ENCODE data around the gene PIF1. TPM values are rescaled to one million over a fixed set of nuclear protein-coding genes. Genes with fewer than 3 reads are reported as not detected.

PIF1 gene
- total RNA-seq, 1 donor from 2014 or later, result 8.6 TPM

DNA sequence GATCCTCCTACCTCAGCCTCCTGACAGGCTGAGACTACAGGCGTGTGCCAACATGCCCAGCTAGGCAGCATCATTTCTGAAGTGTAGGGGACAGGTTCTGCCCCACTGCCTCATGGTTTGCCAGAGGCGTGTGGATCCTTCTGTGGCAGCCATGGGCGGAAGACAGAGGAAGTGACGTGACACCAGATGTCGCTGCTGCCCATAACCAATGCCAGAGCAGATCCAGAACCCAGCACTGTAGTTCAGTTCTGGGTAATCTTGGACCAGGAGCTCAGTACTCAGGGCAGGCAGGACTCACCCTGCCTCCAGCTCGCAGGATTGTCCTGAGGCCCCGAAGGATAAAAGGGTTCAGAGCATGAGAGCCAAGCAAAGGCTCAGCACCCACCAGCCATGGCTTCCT lies 58.2 kb downstream of the PIF1 start:
- TF ChIP-seq, protein P1, sequence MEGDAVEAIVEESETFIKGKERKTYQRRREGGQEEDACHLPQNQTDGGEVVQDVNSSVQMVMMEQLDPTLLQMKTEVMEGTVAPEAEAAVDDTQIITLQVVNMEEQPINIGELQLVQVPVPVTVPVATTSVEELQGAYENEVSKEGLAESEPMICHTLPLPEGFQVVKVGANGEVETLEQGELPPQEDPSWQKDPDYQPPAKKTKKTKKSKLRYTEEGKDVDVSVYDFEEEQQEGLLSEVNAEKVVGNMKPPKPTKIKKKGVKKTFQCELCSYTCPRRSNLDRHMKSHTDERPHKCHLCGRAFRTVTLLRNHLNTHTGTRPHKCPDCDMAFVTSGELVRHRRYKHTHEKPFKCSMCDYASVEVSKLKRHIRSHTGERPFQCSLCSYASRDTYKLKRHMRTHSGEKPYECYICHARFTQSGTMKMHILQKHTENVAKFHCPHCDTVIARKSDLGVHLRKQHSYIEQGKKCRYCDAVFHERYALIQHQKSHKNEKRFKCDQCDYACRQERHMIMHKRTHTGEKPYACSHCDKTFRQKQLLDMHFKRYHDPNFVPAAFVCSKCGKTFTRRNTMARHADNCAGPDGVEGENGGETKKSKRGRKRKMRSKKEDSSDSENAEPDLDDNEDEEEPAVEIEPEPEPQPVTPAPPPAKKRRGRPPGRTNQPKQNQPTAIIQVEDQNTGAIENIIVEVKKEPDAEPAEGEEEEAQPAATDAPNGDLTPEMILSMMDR (IDR thresholded peaks at IDR 0.05; ENCODE audit: partially characterized antibody, unreplicated experiment), result no peak
- no peak overlapping the region for H3K27ac Mint-ChIP-seq (ENCODE audit: unreplicated experiment)
- no peaks in the 10 kb centered on the region for H3K36me3 Mint-ChIP-seq (ENCODE audit: unreplicated experiment)
- H3K4me1 Mint-ChIP-seq (ENCODE audit: low read depth, unreplicated experiment), result no peaks in the 10 kb centered on the region
- H3K9me3 Mint-ChIP-seq (ENCODE audit: unreplicated experiment), result no peaks in the 10 kb centered on the region
- H3K4me3 Mint-ChIP-seq (ENCODE audit: unreplicated experiment), result no peak overlapping the region
- H3K27me3 Mint-ChIP-seq (ENCODE audit: unreplicated experiment), result peaks cover 5% of the 10 kb centered on the region
- no peak for DNase-seq

GRCh38 chr15:64766058-64766457 lies 59.4 kb downstream of the PIF1 start:
- H3K36me3 Mint-ChIP-seq (ENCODE audit: unreplicated experiment), result no peaks in the 10 kb centered on the region
- H3K27me3 Mint-ChIP-seq (ENCODE audit: unreplicated experiment), result peaks cover 6% of the 10 kb centered on the region
- TF ChIP-seq, protein P1 (IDR thresholded peaks at IDR 0.05; ENCODE audit: partially characterized antibody, unreplicated experiment), result no peak
- H3K4me3 Mint-ChIP-seq (ENCODE audit: unreplicated experiment), result no peak overlapping the region
- H3K4me1 Mint-ChIP-seq (ENCODE audit: low read depth, unreplicated experiment), result no peaks in the 10 kb centered on the region
- no peak for DNase-seq
- H3K9me3 Mint-ChIP-seq (ENCODE audit: unreplicated experiment), result no peaks in the 10 kb centered on the region
- no peak overlapping the region for H3K27ac Mint-ChIP-seq (ENCODE audit: unreplicated experiment)

Other genes with a start within 250 kb of the PIF1 start
- gene RBPMS2, start 50.1 kb downstream of the PIF1 start, total RNA-seq (ENCODE audit: unreplicated experiment), result 2.0 TPM
- 18.0 TPM for gene PLEKHO2, start 16.3 kb upstream of the PIF1 start, total RNA-seq (ENCODE audit: unreplicated experiment)
- 6.8 TPM for gene ANKDD1A, start 86.3 kb upstream of the PIF1 start, total RNA-seq (ENCODE audit: unreplicated experiment)
- 82.7 TPM for gene SPG21, start 164.3 kb upstream of the PIF1 start, total RNA-seq (ENCODE audit: unreplicated experiment)
- 12.6 TPM for gene MTFMT, start 204.0 kb upstream of the PIF1 start, total RNA-seq (ENCODE audit: unreplicated experiment)
- not detected for gene SLC51B, start 219.7 kb upstream of the PIF1 start, total RNA-seq (ENCODE audit: unreplicated experiment)
- 0.44 TPM for gene RASL12, start 242.3 kb upstream of the PIF1 start, total RNA-seq (ENCODE audit: unreplicated experiment)

Measured in glutamatergic neuron (in vitro differentiated cells).